ENCODE results near the gene LIPC. TPM values are rescaled to one million over a fixed set of nuclear protein-coding genes. Genes with fewer than 3 reads are reported as not detected.
A peak's percentile ranks its signal among the peaks of the same experiment; 100 is the strongest.

Gene LIPC
- total RNA-seq, 2 donors from 2014 or later = 0.50 to 0.68 TPM

GRCh38 chr15:58486062-58486461 lies 54.3 kb downstream of the LIPC start:
- intact Hi-C loops (cut with DNase I) = loop anchor here in 1 of 2 donors (5.0 kb wide), 1 partner anchor 44 kb away; no protein-coding TSS in a partner anchor
- DNase-seq = no peak
- no peak for ATAC-seq

GRCh38 chr15:58486564-58486963 lies 54.8 kb downstream of the LIPC start:
- intact Hi-C loops (cut with DNase I) = loop anchor here in 1 of 2 donors (5.0 kb wide), 1 partner anchor 44 kb away; no protein-coding TSS in a partner anchor
- DNase-seq (no peak), ATAC-seq (no peak)

GRCh38 chr15:58487041-58487723 lies 55.4 kb downstream of the LIPC start:
- ATAC-seq (no peak), DNase-seq (no peak)
- intact Hi-C loops (cut with DNase I) = loop anchor here in 1 of 2 donors (5.0 kb wide), 1 partner anchor 45 kb away; no protein-coding TSS in a partner anchor

GRCh38 chr15:58487724-58488120 lies 55.9 kb downstream of the LIPC start:
- ATAC-seq (no peak), DNase-seq (no peak)
- intact Hi-C loops (cut with DNase I) = loop anchor here in 1 of 2 donors (5.0 kb wide), 1 partner anchor 45 kb away; no protein-coding TSS in a partner anchor

- DNase-seq (no peak), ATAC-seq (no peak)
- intact Hi-C loops (cut with DNase I) = loop anchor here in 1 of 2 donors (5.0 kb wide), 2 partner anchors 47 to 58 kb away; no protein-coding TSS in a partner anchor
These were observed 57.7 kb downstream of the LIPC start for GRCh38 chr15:58489289-58490085.

- ATAC-seq (peak; percentile 75 to 76), DNase-seq (peak; percentile 76)
- intact Hi-C loops (cut with DNase I) = loop anchor here in 1 of 2 donors (5.0 kb wide), 1 partner anchor 57 kb away; no protein-coding TSS in a partner anchor
These were observed 58.5 kb downstream of the LIPC start for GRCh38 chr15:58490086-58490887.

GRCh38 chr15:58490888-58491473 lies 59.2 kb downstream of the LIPC start:
- DNase-seq (peak; percentile 57), ATAC-seq (peak; percentile 43 to 80)
- intact Hi-C loops (cut with DNase I) = loop anchor here in 1 of 2 donors (5.0 kb wide), 1 partner anchor 56 kb away; no protein-coding TSS in a partner anchor

- intact Hi-C loops (cut with DNase I) = loop anchor here in 1 of 2 donors (5.0 kb wide), 1 partner anchor 56 kb away; no protein-coding TSS in a partner anchor
- DNase-seq (no peak), ATAC-seq (no peak)
These were observed 59.9 kb downstream of the LIPC start for GRCh38 chr15:58491499-58492202.

- no peak for ATAC-seq
- intact Hi-C loops (cut with DNase I) = loop anchor here in 1 of 2 donors (5.0 kb wide), 1 partner anchor 54 kb away; no protein-coding TSS in a partner anchor
- DNase-seq = no peak
These were observed 61.0 kb downstream of the LIPC start for GRCh38 chr15:58492661-58493397.

- ATAC-seq (no peak), DNase-seq (no peak)
- intact Hi-C loops (cut with DNase I) = loop anchor here in 1 of 2 donors (5.0 kb wide), 1 partner anchor 53 kb away; no protein-coding TSS in a partner anchor
These were observed 62.8 kb downstream of the LIPC start for GRCh38 chr15:58494567-58494966.

GRCh38 chr15:58495891-58496408 lies 64.2 kb downstream of the LIPC start:
- intact Hi-C loops (cut with DNase I) = no loop called here
- DNase-seq = no peak
- no peak for ATAC-seq

- ATAC-seq = no peak
- DNase-seq = no peak
- intact Hi-C loops (cut with DNase I) = no loop called here
These were observed 65.4 kb downstream of the LIPC start for GRCh38 chr15:58497046-58497785.

GRCh38 chr15:58498821-58499580 lies 67.2 kb downstream of the LIPC start:
- no peak for DNase-seq
- intact Hi-C loops (cut with DNase I) = no loop called here
- ATAC-seq = peak in 1 of 2 donors; percentile 53

- DNase-seq = no peak
- intact Hi-C loops (cut with DNase I) = no loop called here
- no peak for ATAC-seq
These were observed 69.2 kb downstream of the LIPC start for GRCh38 chr15:58501006-58501405.

- DNase-seq (no peak), ATAC-seq (no peak)
- intact Hi-C loops (cut with DNase I) = no loop called here
These were observed 69.9 kb downstream of the LIPC start for GRCh38 chr15:58501636-58502188.
